HG02970 (cell line): Measurements from ENCODE around the gene PERM1.

ENCODE experiments used
- ATAC-seq: cut with Tn5 transposase; IDR thresholded peaks from one replicate; pipeline ENCODE4 v1.9.1; 2021; ENCODE audit warnings: mild to moderate bottlenecking, moderate library complexity, moderate number of reproducible peaks; ENCODE audit not compliant: unreplicated experiment, low FRiP score

Gene PERM1

GRCh38 chr1:966704-967300, 15.1 kb downstream of the PERM1 start:
- no peak for ATAC-seq

GRCh38 chr1:966135-966703, 15.7 kb downstream of the PERM1 start, which contains the start of gene PLEKHN1:
TSS of gene PLEKHN1 (plus strand) at chr1:966482. CDS start at chr1:966532, 50 bp downstream.
- no peak for ATAC-seq

DNA sequence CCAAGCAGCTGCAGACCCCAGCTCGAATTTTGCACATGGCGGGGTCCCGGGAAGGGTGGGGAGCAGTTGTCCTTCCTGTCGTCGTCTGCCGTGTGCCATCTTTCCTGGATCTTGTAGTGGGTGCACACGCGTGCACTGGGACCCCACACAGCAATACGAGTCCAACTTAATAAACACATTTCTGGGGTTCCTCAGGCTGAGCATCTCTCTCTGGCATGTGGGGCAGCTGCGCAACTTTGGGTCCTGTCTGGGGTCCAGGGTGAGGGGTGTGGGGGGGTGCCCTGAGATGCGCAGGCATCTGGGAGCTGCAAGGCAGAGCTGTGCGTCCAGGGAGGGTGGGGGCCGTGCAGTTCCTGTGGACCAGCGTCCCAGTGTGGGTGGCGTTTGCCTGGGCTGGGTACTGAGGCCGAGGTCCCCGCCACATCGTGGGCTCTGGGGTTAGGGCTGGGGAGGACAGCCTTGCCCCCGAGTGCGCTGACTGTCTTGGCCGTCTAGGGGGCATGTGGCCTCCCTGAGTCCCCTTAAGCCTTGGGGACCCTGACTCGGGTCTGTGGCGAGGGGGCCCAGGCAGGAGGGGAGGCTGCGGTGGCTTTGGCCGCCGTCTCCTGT, 16.3 kb downstream of the PERM1 start:
- ATAC-seq: no peak

- no peak for ATAC-seq
Observed at GRCh38 chr1:964691-965525, 17.0 kb downstream of the PERM1 start.

DNA sequence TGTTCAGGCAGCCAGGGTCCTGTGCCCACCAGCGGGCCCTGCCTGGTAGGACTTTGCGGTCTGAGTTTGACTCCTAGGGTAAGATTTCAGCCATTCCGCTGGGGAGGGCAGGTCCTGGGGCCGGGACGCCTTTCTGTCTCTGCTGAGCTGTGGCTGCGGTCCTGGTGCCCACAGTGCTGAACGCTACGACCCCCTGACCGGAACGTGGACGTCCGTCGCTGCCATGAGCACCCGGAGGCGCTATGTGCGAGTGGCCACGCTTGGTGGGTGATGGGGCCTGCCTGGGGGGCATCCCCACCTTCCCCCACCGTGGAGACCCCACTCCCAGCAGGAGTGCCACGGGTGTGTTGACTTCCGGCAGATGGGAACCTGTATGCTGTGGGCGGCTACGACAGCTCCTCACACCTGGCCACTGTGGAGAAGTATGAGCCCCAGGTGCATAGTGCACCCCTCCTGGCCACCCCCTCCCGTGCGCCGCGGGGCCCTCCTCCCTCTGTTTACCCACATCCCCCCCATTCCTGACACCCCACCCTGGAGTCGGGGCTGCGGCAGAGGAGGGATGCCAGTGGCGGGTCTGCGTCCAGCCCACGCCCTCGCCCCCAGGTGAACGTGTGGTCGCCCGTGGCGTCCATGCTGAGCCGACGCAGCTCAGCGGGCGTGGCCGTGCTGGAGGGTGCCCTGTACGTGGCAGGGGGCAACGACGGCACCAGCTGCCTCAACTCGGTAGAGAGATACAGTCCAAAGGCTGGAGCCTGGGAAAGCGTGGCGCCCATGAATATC, 18.0 kb downstream of the PERM1 start:
- no peak for ATAC-seq

GRCh38 chr1:963301-963651, 18.6 kb downstream of the PERM1 start:
- no peak for ATAC-seq

DNA sequence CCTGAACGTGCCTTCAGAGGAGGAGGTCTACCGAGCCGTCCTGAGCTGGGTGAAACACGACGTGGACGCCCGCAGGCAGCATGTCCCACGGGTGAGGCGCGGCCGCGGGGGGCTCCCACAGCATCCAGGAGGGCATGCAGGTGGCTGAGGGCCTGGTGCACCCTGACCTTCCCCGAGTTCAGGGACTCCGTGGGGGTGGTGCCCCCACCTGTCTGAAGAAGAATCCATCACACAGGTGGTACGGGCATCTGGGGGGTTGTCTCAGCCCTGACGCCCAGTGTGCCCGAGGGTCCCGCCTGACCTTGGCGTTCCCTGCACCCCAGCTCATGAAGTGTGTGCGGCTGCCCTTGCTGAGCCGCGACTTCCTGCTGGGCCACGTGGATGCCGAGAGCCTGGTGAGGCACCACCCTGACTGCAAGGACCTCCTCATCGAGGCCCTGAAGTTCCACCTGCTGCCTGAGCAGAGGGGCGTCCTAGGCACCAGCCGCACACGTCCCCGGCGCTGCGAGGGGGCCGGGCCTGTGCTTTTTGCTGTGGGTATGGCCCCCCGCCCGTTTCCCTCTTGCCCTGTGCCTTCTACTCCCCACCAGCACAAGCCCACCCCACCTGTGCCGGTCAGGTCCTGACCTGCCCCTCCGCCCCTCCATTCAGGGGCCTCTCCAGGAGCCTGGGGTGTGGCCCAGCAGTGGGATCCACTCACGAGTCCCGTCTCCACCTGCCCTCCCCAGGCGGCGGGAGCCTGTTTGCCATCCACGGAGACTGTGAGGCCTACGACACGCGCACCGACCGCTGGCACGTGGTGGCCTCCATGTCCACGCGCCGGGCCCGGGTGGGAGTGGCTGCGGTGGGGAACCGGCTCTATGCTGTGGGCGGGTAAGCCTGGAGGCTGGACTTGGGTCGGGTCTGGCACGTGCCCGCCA, 19.3 kb downstream of the PERM1 start:
- no peak for ATAC-seq

GRCh38 chr1:961132-961669, 20.7 kb downstream of the PERM1 start:
- no peak for ATAC-seq

GRCh38 chr1:960363-961131, 21.3 kb downstream of the PERM1 start, which contains the start of gene KLHL17:
TSS of gene KLHL17 (plus strand) at chr1:960584. CDS start at chr1:960694, 110 bp downstream.
- peak; percentile 47 for ATAC-seq

DNA sequence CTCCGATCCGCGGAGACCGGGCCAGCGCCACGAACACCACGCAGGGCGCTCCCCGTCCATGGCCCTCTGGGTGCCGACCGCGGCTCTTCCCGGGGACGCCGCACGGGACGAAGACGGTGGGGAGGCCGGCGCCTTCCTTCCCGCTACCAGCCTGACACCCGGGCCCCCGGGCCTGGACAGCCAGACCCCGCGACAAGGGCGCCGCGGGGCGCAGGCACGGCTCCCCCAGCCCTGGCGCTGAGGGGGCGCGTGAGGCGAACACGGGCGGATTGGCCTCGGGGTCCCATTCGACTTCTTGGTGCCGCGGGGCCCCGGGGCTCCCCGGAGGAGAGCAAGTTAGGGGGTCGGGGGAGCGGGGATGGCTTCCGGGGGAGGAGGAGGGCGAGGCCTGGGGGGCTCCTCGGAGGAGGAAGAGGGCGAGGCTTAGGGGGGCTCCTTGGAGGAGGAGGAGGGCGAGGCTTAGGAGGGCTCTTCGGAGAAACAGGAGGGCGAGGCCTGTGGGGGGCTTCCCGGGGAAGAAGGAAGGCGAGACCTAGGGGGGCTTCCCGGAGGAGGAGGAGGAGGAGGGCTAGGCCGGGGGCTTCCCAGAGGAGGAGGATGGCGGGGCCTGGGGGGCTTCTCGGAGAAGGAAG, 22.0 kb downstream of the PERM1 start:
- no peak for ATAC-seq

- peak; percentile 75 for ATAC-seq
Observed at GRCh38 chr1:958823-959730, 22.8 kb downstream of the PERM1 start, which contains the start of gene NOC2L. TSS of gene NOC2L (minus strand) at chr1:959256. CDS start at chr1:959240, 16 bp downstream.

GRCh38 chr1:956636-957035, 25.3 kb downstream of the PERM1 start:
- ATAC-seq: no peak

DNA sequence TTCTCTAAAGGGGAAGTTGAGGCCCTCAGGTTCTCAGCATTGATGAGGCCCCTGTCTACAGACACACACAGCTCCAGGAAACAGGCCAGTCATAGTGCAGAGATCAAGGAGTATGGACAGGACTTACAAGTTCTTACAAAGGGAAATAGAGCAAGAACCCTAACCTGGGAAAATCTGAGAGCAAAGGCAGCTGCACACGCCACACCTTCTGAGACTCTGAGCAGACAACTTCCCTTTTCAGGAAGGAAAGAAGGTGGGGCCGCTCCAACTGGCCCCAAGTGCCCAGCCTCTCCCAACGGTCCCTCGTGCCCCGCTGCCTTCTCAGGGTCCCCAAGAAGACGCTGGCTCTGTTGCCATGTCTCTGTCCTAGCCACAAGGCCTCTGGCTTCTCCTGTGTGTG, 26.4 kb downstream of the PERM1 start:
- ATAC-seq: no peak

DNA sequence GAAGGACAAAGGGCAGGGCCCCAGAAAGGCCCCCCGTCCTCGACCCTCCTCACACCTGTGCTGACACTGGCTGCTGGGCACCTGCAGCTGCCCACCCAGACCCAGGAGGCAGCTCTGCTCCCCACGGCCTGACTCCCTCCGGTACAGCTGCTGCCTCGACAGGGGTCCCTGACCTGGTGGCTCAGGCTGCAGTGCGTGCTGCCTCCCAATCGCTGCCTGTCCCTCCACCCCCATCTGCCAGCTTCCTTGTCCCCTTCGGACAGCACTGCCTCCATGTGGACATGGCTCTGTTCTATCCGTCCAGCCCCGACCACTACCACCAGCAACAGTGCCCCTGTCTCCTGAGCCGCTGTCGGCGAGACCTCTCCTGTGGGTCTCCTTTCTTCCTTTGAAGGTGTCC, 27.0 kb downstream of the PERM1 start:
- no peak for ATAC-seq

- ATAC-seq: no peak
Observed at GRCh38 chr1:953524-954320, 28.2 kb downstream of the PERM1 start.

GRCh38 chr1:952603-953002, 29.3 kb downstream of the PERM1 start:
- no peak for ATAC-seq
